Measurements from ENCODE around the gene LNX1. TPM values are rescaled to one million over a fixed set of nuclear protein-coding genes. Genes with fewer than 3 reads are reported as not detected.

The LNX1 gene
- total and polyA plus RNA-seq, 5 donors from 2014 or later, result 0.25 to 0.42 (median 0.32) TPM; not detected in 1

DNA sequence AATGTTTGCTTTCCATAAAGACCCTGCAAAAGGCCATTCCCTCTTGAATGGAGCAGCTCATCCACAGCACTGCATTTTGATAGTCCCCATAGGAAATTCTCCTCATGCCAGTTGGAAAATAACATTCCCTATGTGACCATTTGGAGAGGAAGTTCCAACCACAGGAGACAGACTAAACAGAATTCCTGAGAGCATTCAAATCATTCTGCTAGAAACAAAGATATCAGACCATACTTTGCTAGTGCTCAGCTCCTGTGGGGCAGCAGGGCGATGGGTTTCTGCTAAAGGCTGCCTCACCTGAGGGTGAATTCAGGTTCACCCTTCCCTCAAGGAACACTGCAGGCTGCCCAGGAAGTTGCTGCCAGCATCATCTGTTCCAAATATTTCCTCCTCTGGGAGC is 58.8 kb downstream of the LNX1 start:
- H3K27me3 ChIP-seq (ENCODE audit: control insufficient read depth, insufficient read depth, low read length), result peaks cover 14% of the 10 kb centered on the region
- Mint-ChIP-seq H3K36me3 (no peaks in the 10 kb centered on the region), H3K4me1 (no peaks in the 10 kb centered on the region), H3K9me3 (peaks cover 0 to 2% (median 0%) of the 10 kb centered on the region in 7 donors), H3K27me3 (peaks cover 11% of the 10 kb centered on the region), H3K4me3 (no peak overlapping the region), H3K27ac (no peak overlapping the region)
- DNase-seq (no peak), ATAC-seq (ENCODE audit: low read depth in 2 of 2) (no peak)
- H3K4me1 ChIP-seq (ENCODE audit: control insufficient read depth, insufficient read depth, low read length, poor library complexity, severe bottlenecking), result no peaks in the 10 kb centered on the region
- no peak overlapping the region for H3K27ac ChIP-seq (ENCODE audit: insufficient read depth, low read length, poor library complexity, severe bottlenecking)
- no peaks in the 10 kb centered on the region for H3K9me3 ChIP-seq (ENCODE audit: control insufficient read depth in 2 of 2, low read length in 2 of 2)
- no peak overlapping the region for H3K4me3 ChIP-seq (ENCODE audit: low read depth, low read length)
- H3K36me3 ChIP-seq (ENCODE audit: control insufficient read depth, insufficient read depth, low read length), result no peaks in the 10 kb centered on the region

GRCh38 chr4:53531585-53532224 is 59.6 kb downstream of the LNX1 start:
- H3K27me3 ChIP-seq (ENCODE audit: control insufficient read depth, insufficient read depth, low read length), result peaks cover 10% of the 10 kb centered on the region
- H3K27ac Mint-ChIP-seq, result peak overlapping the region in 1 of 3 donors; percentile 58
- no peak overlapping the region for H3K4me3 ChIP-seq (ENCODE audit: low read depth, low read length)
- ATAC-seq (ENCODE audit: low read depth in 2 of 2), result no peak
- peaks cover 0 to 2% (median 0%) of the 10 kb centered on the region in 7 donors for H3K9me3 Mint-ChIP-seq
- no peaks in the 10 kb centered on the region for H3K4me1 ChIP-seq (ENCODE audit: control insufficient read depth, insufficient read depth, low read length, poor library complexity, severe bottlenecking)
- no peaks in the 10 kb centered on the region for H3K4me1 Mint-ChIP-seq
- peaks cover 13% of the 10 kb centered on the region for H3K27me3 Mint-ChIP-seq
- no peak overlapping the region for H3K4me3 Mint-ChIP-seq
- no peaks in the 10 kb centered on the region for H3K36me3 Mint-ChIP-seq
- H3K27ac ChIP-seq (ENCODE audit: insufficient read depth, low read length, poor library complexity, severe bottlenecking), result no peak overlapping the region
- H3K36me3 ChIP-seq (ENCODE audit: control insufficient read depth, insufficient read depth, low read length), result no peaks in the 10 kb centered on the region
- no peaks in the 10 kb centered on the region for H3K9me3 ChIP-seq (ENCODE audit: control insufficient read depth in 2 of 2, low read length in 2 of 2)
- DNase-seq, result no peak

- ATAC-seq (ENCODE audit: low read depth in 2 of 2), result no peak
- no peaks in the 10 kb centered on the region for H3K9me3 Mint-ChIP-seq
- DNase-seq, result no peak
- H3K4me3 ChIP-seq (ENCODE audit: low read depth, low read length), result no peak overlapping the region
- H3K27ac Mint-ChIP-seq, result no peak overlapping the region
- H3K36me3 ChIP-seq (ENCODE audit: control insufficient read depth, insufficient read depth, low read length), result no peaks in the 10 kb centered on the region
- H3K4me1 ChIP-seq (ENCODE audit: control insufficient read depth, insufficient read depth, low read length, poor library complexity, severe bottlenecking), result no peaks in the 10 kb centered on the region
- H3K9me3 ChIP-seq (ENCODE audit: control insufficient read depth in 2 of 2, low read length in 2 of 2), result no peaks in the 10 kb centered on the region
- H3K4me1 Mint-ChIP-seq, result no peaks in the 10 kb centered on the region
- H3K36me3 Mint-ChIP-seq, result no peaks in the 10 kb centered on the region
- H3K27me3 ChIP-seq (ENCODE audit: control insufficient read depth, insufficient read depth, low read length), result peaks cover 15% of the 10 kb centered on the region
- H3K27ac ChIP-seq (ENCODE audit: insufficient read depth, low read length, poor library complexity, severe bottlenecking), result no peak overlapping the region
- H3K4me3 Mint-ChIP-seq, result no peak overlapping the region
- peaks cover 23% of the 10 kb centered on the region for H3K27me3 Mint-ChIP-seq
Measured at GRCh38 chr4:53529025-53529424, 62.3 kb downstream of the LNX1 start.

DNA sequence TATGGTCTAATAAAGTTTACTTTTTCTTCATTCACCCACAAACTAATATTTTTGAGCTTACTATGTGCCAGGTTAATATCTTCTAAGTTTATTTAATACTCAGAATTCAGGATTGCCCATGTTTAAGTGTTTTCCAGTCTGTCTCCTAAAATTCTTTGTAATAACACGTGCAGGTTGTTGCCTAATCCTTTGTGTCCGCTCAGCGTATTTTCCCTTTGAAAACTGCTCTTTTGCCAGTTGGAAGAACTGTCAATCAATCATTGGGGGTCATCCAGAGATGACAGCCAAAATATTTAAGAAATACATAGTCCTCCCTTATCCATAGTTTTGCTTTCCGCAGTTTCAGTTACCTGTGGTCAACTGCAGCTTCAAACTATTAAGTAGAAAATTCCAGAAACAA is 63.4 kb downstream of the LNX1 start:
- H3K27me3 ChIP-seq (ENCODE audit: control insufficient read depth, insufficient read depth, low read length), result peaks cover 15% of the 10 kb centered on the region
- H3K9me3 Mint-ChIP-seq, result no peaks in the 10 kb centered on the region
- no peaks in the 10 kb centered on the region for H3K36me3 ChIP-seq (ENCODE audit: control insufficient read depth, insufficient read depth, low read length)
- H3K27ac Mint-ChIP-seq, result no peak overlapping the region
- H3K4me3 Mint-ChIP-seq, result no peak overlapping the region
- H3K4me3 ChIP-seq (ENCODE audit: low read depth, low read length), result no peak overlapping the region
- H3K27ac ChIP-seq (ENCODE audit: insufficient read depth, low read length, poor library complexity, severe bottlenecking), result no peak overlapping the region
- DNase-seq (no peak), ATAC-seq (ENCODE audit: low read depth in 2 of 2) (no peak)
- no peaks in the 10 kb centered on the region for H3K4me1 ChIP-seq (ENCODE audit: control insufficient read depth, insufficient read depth, low read length, poor library complexity, severe bottlenecking)
- H3K36me3 Mint-ChIP-seq, result no peaks in the 10 kb centered on the region
- no peaks in the 10 kb centered on the region for H3K9me3 ChIP-seq (ENCODE audit: control insufficient read depth in 2 of 2, low read length in 2 of 2)
- H3K27me3 Mint-ChIP-seq, result peaks cover 23% of the 10 kb centered on the region
- H3K4me1 Mint-ChIP-seq, result no peaks in the 10 kb centered on the region

GRCh38 chr4:53527326-53527725 is 64.0 kb downstream of the LNX1 start:
- Histone ChIP-seq H3K4me1 (ENCODE audit: control insufficient read depth, insufficient read depth, low read length, poor library complexity, severe bottlenecking) (no peaks in the 10 kb centered on the region), H3K9me3 (ENCODE audit: control insufficient read depth in 2 of 2, low read length in 2 of 2) (no peaks in the 10 kb centered on the region), H3K36me3 (ENCODE audit: control insufficient read depth, insufficient read depth, low read length) (no peaks in the 10 kb centered on the region), H3K27me3 (ENCODE audit: control insufficient read depth, insufficient read depth, low read length) (peaks cover 15% of the 10 kb centered on the region), H3K27ac (ENCODE audit: insufficient read depth, low read length, poor library complexity, severe bottlenecking) (no peak overlapping the region), H3K4me3 (ENCODE audit: low read depth, low read length) (no peak overlapping the region)
- no peaks in the 10 kb centered on the region for H3K4me1 Mint-ChIP-seq
- no peak overlapping the region for H3K4me3 Mint-ChIP-seq
- no peaks in the 10 kb centered on the region for H3K36me3 Mint-ChIP-seq
- ATAC-seq (ENCODE audit: low read depth in 2 of 2) (no peak), DNase-seq (no peak)
- H3K27me3 Mint-ChIP-seq, result peaks cover 23% of the 10 kb centered on the region
- H3K27ac Mint-ChIP-seq, result no peak overlapping the region
- no peaks in the 10 kb centered on the region for H3K9me3 Mint-ChIP-seq

GRCh38 chr4:53522334-53522733 is 69.0 kb downstream of the LNX1 start:
- Histone ChIP-seq H3K4me1 (ENCODE audit: control insufficient read depth, insufficient read depth, low read length, poor library complexity, severe bottlenecking) (no peaks in the 10 kb centered on the region), H3K9me3 (ENCODE audit: control insufficient read depth in 2 of 2, low read length in 2 of 2) (no peaks in the 10 kb centered on the region), H3K27ac (ENCODE audit: insufficient read depth, low read length, poor library complexity, severe bottlenecking) (no peak overlapping the region), H3K36me3 (ENCODE audit: control insufficient read depth, insufficient read depth, low read length) (no peaks in the 10 kb centered on the region), H3K27me3 (ENCODE audit: control insufficient read depth, insufficient read depth, low read length) (peaks cover 8% of the 10 kb centered on the region), H3K4me3 (ENCODE audit: low read depth, low read length) (no peak overlapping the region)
- H3K27me3 Mint-ChIP-seq, result peaks cover 22% of the 10 kb centered on the region
- no peak overlapping the region for H3K27ac Mint-ChIP-seq
- H3K4me3 Mint-ChIP-seq, result no peak overlapping the region
- DNase-seq (no peak), ATAC-seq (ENCODE audit: low read depth in 2 of 2) (no peak)
- peaks cover 0 to 2% (median 0%) of the 10 kb centered on the region in 7 donors for H3K9me3 Mint-ChIP-seq
- H3K36me3 Mint-ChIP-seq, result no peaks in the 10 kb centered on the region
- no peaks in the 10 kb centered on the region for H3K4me1 Mint-ChIP-seq

- H3K4me1 Mint-ChIP-seq, result no peaks in the 10 kb centered on the region
- no peak overlapping the region for H3K4me3 Mint-ChIP-seq
- DNase-seq (no peak), ATAC-seq (ENCODE audit: low read depth in 2 of 2) (no peak)
- H3K4me1 ChIP-seq (ENCODE audit: control insufficient read depth, insufficient read depth, low read length, poor library complexity, severe bottlenecking), result no peaks in the 10 kb centered on the region
- H3K9me3 ChIP-seq (ENCODE audit: control insufficient read depth in 2 of 2, low read length in 2 of 2), result no peaks in the 10 kb centered on the region
- H3K36me3 Mint-ChIP-seq, result no peaks in the 10 kb centered on the region
- H3K27me3 Mint-ChIP-seq, result peaks cover 11% of the 10 kb centered on the region
- H3K4me3 ChIP-seq (ENCODE audit: low read depth, low read length), result no peak overlapping the region
- peaks cover 3% of the 10 kb centered on the region for H3K27me3 ChIP-seq (ENCODE audit: control insufficient read depth, insufficient read depth, low read length)
- no peak overlapping the region for H3K27ac Mint-ChIP-seq
- no peaks in the 10 kb centered on the region for H3K36me3 ChIP-seq (ENCODE audit: control insufficient read depth, insufficient read depth, low read length)
- H3K9me3 Mint-ChIP-seq, result peaks cover 0 to 2% (median 0%) of the 10 kb centered on the region in 7 donors
- H3K27ac ChIP-seq (ENCODE audit: insufficient read depth, low read length, poor library complexity, severe bottlenecking), result no peak overlapping the region
Measured at GRCh38 chr4:53520116-53520515, 71.2 kb downstream of the LNX1 start.

- DNase-seq (no peak), ATAC-seq (ENCODE audit: low read depth in 2 of 2) (no peak)
- H3K27me3 ChIP-seq (ENCODE audit: control insufficient read depth, insufficient read depth, low read length), result peaks cover 3% of the 10 kb centered on the region
- H3K4me1 Mint-ChIP-seq, result no peaks in the 10 kb centered on the region
- H3K27me3 Mint-ChIP-seq, result peaks cover 4% of the 10 kb centered on the region
- no peaks in the 10 kb centered on the region for H3K4me1 ChIP-seq (ENCODE audit: control insufficient read depth, insufficient read depth, low read length, poor library complexity, severe bottlenecking)
- H3K9me3 Mint-ChIP-seq, result peaks cover 0 to 2% (median 0%) of the 10 kb centered on the region in 7 donors
- H3K36me3 ChIP-seq (ENCODE audit: control insufficient read depth, insufficient read depth, low read length), result no peaks in the 10 kb centered on the region
- H3K4me3 Mint-ChIP-seq, result no peak overlapping the region
- no peaks in the 10 kb centered on the region for H3K9me3 ChIP-seq (ENCODE audit: control insufficient read depth in 2 of 2, low read length in 2 of 2)
- H3K4me3 ChIP-seq (ENCODE audit: low read depth, low read length), result no peak overlapping the region
- H3K36me3 Mint-ChIP-seq, result no peaks in the 10 kb centered on the region
- H3K27ac ChIP-seq (ENCODE audit: insufficient read depth, low read length, poor library complexity, severe bottlenecking), result no peak overlapping the region
- H3K27ac Mint-ChIP-seq, result no peak overlapping the region
Measured at GRCh38 chr4:53518807-53519206, 72.5 kb downstream of the LNX1 start.
